K562 (cell line): ENCODE results near the gene DNAJB14. TPM values are rescaled to one million over a fixed set of nuclear protein-coding genes. Genes with fewer than 3 reads are reported as not detected.

Experiments
- CBX1 ChIP-seq: sonication (generic); IDR thresholded peaks from 2 replicates; pipeline ENCODE4 v1.6.1; 2016; ENCODE audit warnings: antibody characterized with exemption, low read depth, mild to moderate bottlenecking
- KAT8 ChIP-seq: fragments of 450-650 bp; IDR thresholded peaks from 2 replicates; pipeline ENCODE4 v1.6.1; 2016; ENCODE audit warnings: low read depth, mild to moderate bottlenecking
- MCM7 ChIP-seq, 2 experiments: fragments of 450-650 bp; IDR thresholded peaks; 2 replicates each; pipeline ENCODE4 v1.6.1; 2016 to 2018
- NFIC ChIP-seq: fragments of 450-650 bp; IDR thresholded peaks from 2 replicates; pipeline ENCODE4 v1.6.1; 2017; ENCODE audit warnings: mild to moderate bottlenecking, inconsistent platforms
- SAP30 ChIP-seq: fragments of 200-600 bp; sonication (generic); IDR thresholded peaks from 2 replicates; pipeline ENCODE4 v1.6.1; 2012; ENCODE audit warnings: borderline replicate concordance, low read depth, mild to moderate bottlenecking, moderate library complexity, low read length, control low read depth, inconsistent platforms; ENCODE audit not compliant: insufficient read depth, poor library complexity, severe bottlenecking
- ZNF23 ChIP-seq: fragments of 250-450 bp; sonication (Bioruptor Pico); IDR thresholded peaks from 2 replicates; pipeline ENCODE4 v1.4.0; 2020; ENCODE audit warnings: mild to moderate bottlenecking
- ZNF695 ChIP-seq: fragments of 450-650 bp; formaldehyde crosslinking; IDR thresholded peaks from 2 replicates; pipeline ENCODE4 v1.4.0; 2020; ENCODE audit warnings: mild to moderate bottlenecking, moderate library complexity
- polyA plus RNA-seq, 8 experiments: library from polyadenylated mRNA; depleted of rRNA in 4 of 8; stranded (reverse) in 5 of 8; unstranded in 3 of 8; fragments of >200 nt; fragmentation: Nextera tagmentation in 2 of 8; fragmentation: Illumina TruSeq in 1 of 8; extraction: Ambion mirVana in 2 of 8; extraction: Trizol in 1 of 8; gene quantifications; 2 replicates each; pipeline versions ENCODE4 v1.2.1 to v1.2.3, GENCODE V29; 2011 to 2014; ENCODE audit warnings: inconsistent platforms in 1 of 8, missing spikeins in 1 of 8
- total RNA-seq, 7 experiments: library from RNA; depleted of rRNA in 6 of 7; stranded (reverse); fragments of >200 nt in 6 of 7; fragmentation: Illumina TruSeq in 2 of 7; extraction: Trizol in 2 of 7; gene quantifications; 2 replicates each; pipeline versions ENCODE4 v1.2.1 to v1.2.3, GENCODE V29; 2011 to 2021; ENCODE audit warnings: low replicate concordance in 1 of 7
- TF ChIP-seq, protein P1 (sequence below), 3 experiments: fragments of 200-800 bp in 1 of 3; fragments of 250-450 bp in 1 of 3; fragments of 450-650 bp in 1 of 3; sonication (Bioruptor Pico) in 1 of 3; sonication (Bioruptor generic) in 1 of 3; formaldehyde crosslinking in 1 of 3; IDR thresholded peaks; 2 replicates each; pipeline versions ENCODE4 v1.6.1 to v1.8.0; 2016 to 2022; ENCODE audit warnings: mild to moderate bottlenecking in 2 of 3, missing genetic modification characterization in 2 of 3, missing compliant biosample characterization in 1 of 3, moderate library complexity in 1 of 3

The DNAJB14 gene
- total and polyA plus RNA-seq, 9 of the 15 experiments (the other 6 are each of a cell fraction or from before 2014, with no cell fraction given) = 5.5 to 28.0 (median 12.7) TPM

DNA sequence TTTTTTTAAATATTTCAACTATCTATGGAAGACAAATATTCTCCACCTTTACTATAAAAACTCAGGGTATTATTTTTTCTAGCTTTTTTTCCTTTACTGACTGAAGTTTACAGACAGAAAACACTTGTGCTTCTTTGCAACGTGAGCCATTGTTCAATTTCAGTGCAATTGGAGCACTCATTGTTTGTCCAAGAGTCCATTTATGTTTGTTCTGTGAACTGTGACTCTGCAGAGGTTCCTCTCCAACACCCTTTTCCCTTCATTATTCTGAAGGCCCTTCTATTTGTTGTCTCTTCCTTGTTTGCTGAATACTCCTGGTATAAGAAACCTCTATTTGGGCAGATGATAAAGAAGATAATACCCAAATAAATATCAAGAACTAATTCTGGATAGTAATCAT lies 92.4 kb downstream of the DNAJB14 start (continued):
- TF ChIP-seq, protein P1, sequence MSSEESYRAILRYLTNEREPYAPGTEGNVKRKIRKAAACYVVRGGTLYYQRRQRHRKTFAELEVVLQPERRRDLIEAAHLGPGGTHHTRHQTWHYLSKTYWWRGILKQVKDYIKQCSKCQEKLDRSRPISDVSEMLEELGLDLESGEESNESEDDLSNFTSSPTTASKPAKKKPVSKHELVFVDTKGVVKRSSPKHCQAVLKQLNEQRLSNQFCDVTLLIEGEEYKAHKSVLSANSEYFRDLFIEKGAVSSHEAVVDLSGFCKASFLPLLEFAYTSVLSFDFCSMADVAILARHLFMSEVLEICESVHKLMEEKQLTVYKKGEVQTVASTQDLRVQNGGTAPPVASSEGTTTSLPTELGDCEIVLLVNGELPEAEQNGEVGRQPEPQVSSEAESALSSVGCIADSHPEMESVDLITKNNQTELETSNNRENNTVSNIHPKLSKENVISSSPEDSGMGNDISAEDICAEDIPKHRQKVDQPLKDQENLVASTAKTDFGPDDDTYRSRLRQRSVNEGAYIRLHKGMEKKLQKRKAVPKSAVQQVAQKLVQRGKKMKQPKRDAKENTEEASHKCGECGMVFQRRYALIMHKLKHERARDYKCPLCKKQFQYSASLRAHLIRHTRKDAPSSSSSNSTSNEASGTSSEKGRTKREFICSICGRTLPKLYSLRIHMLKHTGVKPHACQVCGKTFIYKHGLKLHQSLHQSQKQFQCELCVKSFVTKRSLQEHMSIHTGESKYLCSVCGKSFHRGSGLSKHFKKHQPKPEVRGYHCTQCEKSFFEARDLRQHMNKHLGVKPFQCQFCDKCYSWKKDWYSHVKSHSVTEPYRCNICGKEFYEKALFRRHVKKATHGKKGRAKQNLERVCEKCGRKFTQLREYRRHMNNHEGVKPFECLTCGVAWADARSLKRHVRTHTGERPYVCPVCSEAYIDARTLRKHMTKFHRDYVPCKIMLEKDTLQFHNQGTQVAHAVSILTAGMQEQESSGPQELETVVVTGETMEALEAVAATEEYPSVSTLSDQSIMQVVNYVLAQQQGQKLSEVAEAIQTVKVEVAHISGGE (CRISPR knock-in tag; IDR thresholded peaks at IDR 0.05) = no peak
- TF ChIP-seq SAP30 (no peak), ZNF23 (no peak), CBX1 (no peak), ZNF695 (CRISPR knock-in tag) (no peak), MCM7 (IDR thresholded peaks at IDR 0.05) (no peak), KAT8 (no peak), NFIC (no peak)
- TF ChIP-seq, all 486 proteins: peak for 0
